GM20000 (cell line): ENCODE results near the gene MAN1A2.
"Not testable (repeated sequence)": the region's sequence is repeated elsewhere in the genome, so short reads cannot be mapped to it uniquely, and the experiment has no call there.

ENCODE experiments used
- DNase-seq: peaks from one replicate; pipeline ENCODE4 v3.0.0; 2012; ENCODE audit warnings: low spot score
- TF ChIP-seq, protein P1 (sequence below): IDR thresholded peaks from 2 replicates; pipeline ENCODE4 v1.5.1; 2012; ENCODE audit warnings: mild to moderate bottlenecking, control low read depth; ENCODE audit errors: extremely low read depth, missing control alignments

Gene MAN1A2

GRCh38 chr1:117367046-117368025 lies at the start of gene MAN1A2:
TSS of gene MAN1A2 (plus strand) at chr1:117367449. CDS start at chr1:117368184, 735 bp downstream.
- peak; percentile 89 for DNase-seq

GRCh38 chr1:117318011-117318410 lies 49.2 kb upstream of the MAN1A2 start:
- TF ChIP-seq, protein P1, sequence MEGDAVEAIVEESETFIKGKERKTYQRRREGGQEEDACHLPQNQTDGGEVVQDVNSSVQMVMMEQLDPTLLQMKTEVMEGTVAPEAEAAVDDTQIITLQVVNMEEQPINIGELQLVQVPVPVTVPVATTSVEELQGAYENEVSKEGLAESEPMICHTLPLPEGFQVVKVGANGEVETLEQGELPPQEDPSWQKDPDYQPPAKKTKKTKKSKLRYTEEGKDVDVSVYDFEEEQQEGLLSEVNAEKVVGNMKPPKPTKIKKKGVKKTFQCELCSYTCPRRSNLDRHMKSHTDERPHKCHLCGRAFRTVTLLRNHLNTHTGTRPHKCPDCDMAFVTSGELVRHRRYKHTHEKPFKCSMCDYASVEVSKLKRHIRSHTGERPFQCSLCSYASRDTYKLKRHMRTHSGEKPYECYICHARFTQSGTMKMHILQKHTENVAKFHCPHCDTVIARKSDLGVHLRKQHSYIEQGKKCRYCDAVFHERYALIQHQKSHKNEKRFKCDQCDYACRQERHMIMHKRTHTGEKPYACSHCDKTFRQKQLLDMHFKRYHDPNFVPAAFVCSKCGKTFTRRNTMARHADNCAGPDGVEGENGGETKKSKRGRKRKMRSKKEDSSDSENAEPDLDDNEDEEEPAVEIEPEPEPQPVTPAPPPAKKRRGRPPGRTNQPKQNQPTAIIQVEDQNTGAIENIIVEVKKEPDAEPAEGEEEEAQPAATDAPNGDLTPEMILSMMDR = no peak
- DNase-seq = no peak

More at GRCh38 chr1:117367046-117368025, at the start of gene MAN1A2:
- TF ChIP-seq, protein P1 = no peak

DNA sequence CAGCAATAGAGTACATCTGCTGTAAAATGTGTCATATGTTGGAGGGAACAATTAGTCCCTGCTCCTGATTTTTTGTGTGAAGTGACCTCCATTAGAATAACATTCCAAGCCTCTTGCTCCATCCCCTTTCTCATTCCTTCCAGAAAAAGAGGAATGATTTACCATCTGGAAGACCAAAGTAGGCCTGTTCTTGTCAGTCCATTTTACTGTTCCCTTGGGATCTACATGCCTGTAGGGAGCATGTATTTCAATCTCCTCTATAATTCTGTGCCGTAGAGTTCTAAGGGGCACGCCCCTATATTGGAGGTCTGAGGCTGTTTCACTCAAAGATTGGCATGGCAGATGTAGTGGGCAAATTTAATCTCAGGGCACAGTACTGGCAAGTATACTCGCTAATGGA lies 48.8 kb upstream of the MAN1A2 start:
- no peak for DNase-seq
- TF ChIP-seq, protein P1 = no peak

GRCh38 chr1:117320515-117320914 lies 46.7 kb upstream of the MAN1A2 start:
- DNase-seq = no peak
- TF ChIP-seq, protein P1 = no peak

DNA sequence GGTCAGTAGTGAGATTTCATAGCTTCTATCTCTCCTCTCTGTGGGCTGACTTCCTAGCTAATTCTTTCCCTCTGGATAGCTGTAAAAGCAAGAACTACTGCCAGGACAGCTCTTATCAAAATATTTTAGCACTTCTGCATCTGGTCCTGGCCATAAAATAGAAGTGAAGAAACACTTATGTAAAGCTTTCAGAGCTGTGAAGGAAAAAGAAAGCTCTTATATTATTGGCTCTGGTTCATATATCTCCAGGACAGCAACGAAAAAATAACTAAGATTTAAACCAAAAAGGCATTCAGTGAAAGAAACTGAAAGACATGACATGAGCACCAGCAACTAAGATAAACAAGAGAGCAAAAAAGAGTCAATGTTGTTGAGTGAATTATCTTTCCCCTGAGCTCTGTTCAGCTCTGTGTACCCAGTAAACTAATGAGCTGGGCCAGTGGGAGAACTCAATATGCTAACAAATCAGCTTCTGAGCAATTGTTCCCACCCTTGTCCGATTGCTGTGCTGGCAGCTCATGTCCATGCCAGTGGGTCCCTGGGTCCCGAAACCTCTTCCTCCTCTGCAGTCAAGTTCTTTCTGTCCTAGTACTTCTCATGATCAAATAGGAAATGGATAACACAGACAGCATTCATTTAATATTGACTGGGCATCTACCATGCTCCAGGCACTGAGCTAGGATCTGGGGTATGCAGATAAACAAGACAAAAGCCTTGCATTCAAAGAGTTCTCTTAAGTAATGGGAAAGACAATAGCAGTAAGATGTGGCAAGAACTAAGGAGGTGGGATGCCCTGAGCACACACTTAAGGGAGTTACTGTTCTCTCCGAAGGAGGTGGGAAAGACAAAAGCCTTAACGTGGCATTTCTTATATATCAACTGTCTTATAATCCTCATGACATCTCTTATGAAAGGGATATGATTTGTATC lies 45.3 kb upstream of the MAN1A2 start:
- DNase-seq = no peak
- TF ChIP-seq, protein P1 = no peak

DNA sequence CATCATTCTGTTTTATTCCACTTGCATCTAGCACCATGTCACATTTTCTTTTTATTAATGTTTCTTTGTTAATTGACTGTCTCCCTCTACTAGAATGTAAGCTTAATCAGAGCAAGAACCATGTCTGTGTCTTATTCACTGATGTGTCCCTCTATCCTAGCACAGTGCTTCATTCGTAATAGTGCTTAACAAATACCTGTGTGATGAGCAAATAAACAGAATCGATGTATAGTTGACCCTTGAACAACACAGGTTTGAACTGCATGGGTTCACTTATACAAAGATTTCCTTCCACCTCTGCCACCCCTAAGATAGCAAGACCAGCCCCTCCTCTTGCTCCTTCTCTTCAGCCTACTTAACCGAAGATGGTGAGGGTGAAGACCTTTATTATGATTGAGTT lies 42.9 kb upstream of the MAN1A2 start:
- no peak for DNase-seq
- TF ChIP-seq, protein P1 = no peak

DNA sequence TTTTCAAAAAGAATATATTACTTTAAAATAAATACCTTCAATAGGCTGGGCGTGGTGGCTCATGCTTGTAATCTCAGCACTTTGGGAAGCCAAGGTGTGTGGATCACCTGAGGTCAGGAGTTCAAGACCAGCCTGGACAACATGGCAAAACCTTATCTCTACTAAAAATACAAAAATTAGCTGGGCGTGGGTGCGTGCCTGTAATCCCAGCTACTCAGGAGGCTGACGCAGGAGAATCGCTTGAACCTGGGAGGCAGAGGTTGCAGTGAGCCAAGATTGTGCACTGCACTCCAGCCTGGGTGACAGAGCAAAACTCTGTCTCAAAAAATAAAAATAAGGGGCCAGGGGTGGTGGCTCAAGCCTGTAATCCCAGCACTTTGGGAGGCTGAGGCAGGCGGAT lies 41.2 kb upstream of the MAN1A2 start:
- not testable (repeated sequence) for DNase-seq
